Activated T-cell treated with anti-CD3 and anti-CD28 coated beads for 24 hours (primary cell): Measurements from ENCODE around the gene LTBP2.
"Not testable (repeated sequence)": the region's sequence is repeated elsewhere in the genome, so short reads cannot be mapped to it uniquely, and the experiment has no call there.

Experiments used
- DNase-seq: peaks from one replicate; pipeline ENCODE4 v3.0.0-alpha.2; 2020; ENCODE audit warnings: low read depth

Gene LTBP2

DNA sequence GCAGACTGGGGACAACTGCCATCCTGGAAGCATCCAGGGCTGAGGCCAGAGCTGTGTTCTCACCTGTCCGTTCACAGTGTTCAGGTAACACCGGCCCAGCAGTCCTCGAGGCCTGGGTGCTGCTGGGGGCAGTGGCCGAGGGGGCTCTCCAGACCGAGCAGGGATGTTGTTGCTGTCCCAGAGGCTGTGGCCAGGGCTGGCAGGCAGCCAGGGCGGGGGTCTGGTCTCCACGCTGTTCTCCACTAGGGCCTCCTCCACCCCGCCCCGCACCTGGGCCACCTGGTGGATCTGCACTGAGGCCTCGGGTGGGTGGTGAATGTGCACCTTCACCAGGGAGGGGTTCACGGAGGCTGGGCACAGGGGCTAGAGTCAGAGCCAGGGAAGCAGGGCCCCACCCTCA, 61.0 kb downstream of the LTBP2 start:
- DNase-seq = no peak

DNA sequence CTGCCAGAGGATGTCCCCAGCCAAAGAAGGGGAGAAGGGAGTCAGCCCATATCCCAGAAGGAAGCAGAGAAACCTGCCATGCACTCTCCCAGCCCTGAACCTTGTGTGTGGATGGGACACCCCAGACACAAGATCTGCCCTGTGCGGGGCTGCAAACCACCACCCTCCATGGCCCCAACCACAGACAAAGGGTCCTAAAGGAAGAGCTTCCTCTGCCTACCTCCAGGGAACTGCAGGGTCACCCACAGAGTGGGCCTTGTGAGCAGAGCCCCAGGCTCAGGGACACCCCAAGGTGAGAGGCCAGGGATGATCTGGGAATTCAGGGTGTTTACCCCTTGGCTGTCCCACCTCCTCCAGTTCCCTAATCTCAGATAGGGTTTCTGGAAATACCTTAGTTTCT, 62.0 kb downstream of the LTBP2 start:
- no peak for DNase-seq

GRCh38 chr14:74549588-74549987, 62.4 kb downstream of the LTBP2 start:
- DNase-seq = no peak

DNA sequence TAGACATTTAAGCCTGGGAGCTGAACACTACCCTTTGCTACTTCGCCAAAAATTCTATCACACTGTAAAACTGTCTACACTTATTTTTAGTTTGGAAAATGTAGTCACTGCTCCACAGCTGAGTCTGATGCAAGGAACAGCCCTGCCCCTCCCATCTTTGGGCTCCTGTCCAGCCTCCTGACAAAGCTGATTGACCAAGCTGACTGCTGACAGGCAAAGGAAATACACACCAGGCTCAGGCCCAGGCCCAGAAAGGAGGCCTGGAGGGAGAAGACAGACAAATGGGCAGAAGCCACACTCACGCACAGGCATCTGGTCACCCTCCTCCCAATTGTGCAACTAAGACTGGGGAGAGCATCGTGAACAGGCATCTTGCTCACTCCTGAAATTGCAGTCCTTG, 63.2 kb downstream of the LTBP2 start:
- no peak for DNase-seq

- DNase-seq = no peak
Measured at GRCh38 chr14:74547331-74547927, 64.6 kb downstream of the LTBP2 start.

DNA sequence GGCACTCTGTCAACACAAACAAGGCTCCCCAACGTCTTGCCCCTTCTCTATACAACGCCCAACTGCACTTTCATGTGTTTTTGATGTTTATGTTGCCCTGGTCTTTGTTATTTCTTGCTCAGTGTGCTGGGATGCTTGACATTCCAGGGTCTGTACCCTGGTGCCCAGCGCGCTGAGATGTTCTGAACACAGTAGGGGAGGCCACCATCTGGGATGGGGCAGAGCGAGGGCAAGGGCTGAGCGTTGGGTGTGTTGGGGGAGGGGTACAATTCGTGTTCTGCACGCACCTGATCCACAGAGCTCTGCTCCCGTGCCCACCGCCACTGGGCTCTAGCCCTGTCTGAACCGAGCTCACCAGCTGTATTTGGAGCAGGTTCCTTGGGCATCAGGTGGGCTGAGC, 65.6 kb downstream of the LTBP2 start:
- no peak for DNase-seq

DNA sequence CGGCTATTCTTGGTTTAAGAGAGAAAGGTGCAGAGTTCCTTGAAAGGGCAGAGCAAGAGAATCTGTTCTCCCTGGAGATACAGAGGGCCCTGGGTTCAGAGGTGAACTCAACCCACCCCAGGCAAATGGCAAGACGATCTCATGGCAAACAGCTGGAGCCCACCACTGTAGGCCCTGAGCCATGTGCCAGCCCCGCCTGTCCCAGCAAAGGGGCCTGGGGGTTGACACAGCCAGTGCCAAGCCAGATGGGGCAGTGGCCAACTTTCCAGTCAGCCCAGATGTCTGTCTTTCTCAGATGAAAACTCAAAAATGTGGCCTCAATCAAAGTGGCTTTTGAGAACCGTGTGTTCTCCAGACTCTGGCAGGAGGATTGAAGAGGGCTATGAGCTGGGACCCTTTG, 66.7 kb downstream of the LTBP2 start:
- DNase-seq = no peak

DNA sequence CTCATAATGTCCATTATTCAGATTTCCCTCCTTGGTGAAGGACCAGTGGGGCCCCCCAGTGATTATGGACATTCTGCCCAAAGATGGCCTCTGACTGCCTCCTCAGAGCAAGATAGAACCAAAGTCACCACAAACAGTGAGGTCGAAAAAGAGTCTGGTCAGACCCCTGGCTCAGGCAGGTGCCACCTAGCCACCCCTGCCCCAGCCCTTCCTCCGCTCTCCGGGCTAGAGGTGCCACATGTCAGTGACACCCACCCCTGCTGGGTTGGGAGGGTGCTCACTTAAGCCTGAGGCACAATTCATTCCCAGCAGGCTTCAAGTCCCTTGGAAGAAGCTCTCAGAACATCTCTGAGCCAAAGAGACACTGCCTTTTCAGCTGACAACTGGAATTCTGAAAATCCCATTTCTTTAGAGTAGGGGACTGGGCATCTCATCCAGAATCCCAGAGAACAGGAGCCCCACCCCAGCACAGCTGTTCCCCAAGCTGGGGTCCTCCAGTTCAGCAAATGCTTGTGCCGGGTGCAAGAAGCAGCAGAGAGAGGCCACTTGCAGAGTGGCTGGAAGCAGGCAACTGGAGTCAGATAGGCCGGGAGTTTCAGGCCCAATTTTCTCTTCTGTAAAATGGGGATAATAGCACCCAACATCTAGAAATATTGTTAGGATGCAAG, 68.1 kb downstream of the LTBP2 start:
- DNase-seq = no peak

- DNase-seq = no peak
Measured at GRCh38 chr14:74542056-74542685, 69.9 kb downstream of the LTBP2 start.

- no peak for DNase-seq
Measured at GRCh38 chr14:74541225-74541624, 70.8 kb downstream of the LTBP2 start.

DNA sequence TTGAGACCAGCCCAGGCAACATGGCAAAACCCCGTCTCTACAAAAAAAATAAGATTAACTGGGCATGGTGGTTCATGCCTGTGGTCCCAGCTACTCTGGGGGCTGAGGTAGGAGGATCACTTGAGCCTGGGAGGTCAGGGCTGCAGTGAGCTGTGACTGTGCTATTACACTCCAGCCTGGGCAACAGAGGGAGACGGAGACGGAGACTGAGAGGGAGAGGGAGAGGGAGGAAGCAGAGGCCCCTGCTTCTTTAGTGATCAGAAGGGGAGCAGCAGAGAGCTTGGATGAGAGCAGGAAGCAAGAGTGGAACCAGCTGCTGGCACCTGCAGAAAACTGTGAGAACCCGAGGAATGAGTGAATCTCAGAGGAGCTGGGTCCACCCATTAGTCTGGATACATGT, 72.5 kb downstream of the LTBP2 start:
- no peak for DNase-seq

DNA sequence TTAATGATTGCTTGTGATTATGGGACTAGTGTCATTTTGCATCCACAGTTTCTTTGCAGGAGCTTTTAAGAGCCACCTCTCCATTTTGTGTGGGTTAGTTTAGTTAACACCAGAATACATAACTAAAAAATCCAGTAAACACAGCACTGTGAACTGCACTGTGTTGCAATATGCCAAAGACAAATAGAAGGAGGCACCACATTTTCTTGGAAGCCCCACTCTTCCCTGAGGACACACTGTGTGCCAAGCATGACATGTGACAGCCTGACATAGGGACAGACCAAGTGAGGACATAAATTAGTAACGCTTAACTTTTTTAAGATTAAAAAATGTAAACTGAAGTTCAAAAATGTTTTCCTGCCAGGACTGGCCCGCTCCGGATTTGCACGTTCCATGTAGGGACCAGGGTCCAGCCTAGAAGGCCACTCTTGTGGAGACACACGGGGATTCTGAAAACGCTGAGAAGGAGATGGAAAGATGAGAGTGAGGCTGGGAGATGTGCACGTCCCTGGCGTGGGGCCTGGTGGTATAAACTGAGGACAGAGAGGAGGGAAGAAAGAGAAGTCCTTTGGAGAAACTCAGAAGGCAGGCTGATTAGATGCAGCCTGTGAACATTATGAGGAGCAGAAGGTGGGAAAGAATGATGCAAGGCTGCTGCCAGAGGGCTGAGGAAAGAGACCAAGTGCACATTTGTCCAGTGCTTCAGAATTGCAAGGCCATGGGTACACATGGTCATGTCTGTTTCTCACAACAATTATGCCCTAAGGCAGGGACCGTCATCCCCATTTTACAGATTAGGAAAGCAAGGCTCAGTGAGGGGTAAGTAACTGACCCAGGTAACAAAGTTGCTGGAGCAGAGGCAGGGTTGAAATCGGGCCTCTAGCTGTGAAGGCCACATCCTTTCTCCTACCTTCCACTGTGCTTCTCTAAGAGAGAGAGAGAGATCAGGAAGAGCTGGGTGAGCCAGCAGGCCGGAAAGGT, 73.3 kb downstream of the LTBP2 start:
- no peak for DNase-seq

GRCh38 chr14:74536336-74536735, 75.7 kb downstream of the LTBP2 start:
- DNase-seq = not testable (repeated sequence)

GRCh38 chr14:74535756-74536325, 76.2 kb downstream of the LTBP2 start:
- no peak for DNase-seq

- no peak for DNase-seq
Measured at GRCh38 chr14:74533576-74533975, 78.5 kb downstream of the LTBP2 start.

DNA sequence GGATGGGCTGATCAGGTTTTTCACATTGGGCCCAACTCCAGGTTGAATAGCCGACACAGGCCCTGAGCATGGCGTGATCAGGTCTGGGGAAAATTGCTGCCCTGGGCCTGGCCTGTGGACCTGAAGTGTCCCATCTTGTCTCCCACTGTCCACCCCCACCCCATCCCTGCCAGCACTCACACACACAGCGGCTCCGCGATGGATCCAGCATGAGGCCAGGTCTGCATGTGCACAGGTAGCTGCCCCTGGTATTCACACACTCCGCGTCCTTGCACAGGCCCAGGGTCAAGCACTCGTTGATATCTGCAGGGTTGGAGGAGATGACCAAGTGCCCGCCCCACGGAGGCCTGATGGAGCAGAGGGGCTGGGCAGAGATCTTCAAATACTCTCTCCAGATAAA, 79.8 kb downstream of the LTBP2 start:
- no peak for DNase-seq

DNA sequence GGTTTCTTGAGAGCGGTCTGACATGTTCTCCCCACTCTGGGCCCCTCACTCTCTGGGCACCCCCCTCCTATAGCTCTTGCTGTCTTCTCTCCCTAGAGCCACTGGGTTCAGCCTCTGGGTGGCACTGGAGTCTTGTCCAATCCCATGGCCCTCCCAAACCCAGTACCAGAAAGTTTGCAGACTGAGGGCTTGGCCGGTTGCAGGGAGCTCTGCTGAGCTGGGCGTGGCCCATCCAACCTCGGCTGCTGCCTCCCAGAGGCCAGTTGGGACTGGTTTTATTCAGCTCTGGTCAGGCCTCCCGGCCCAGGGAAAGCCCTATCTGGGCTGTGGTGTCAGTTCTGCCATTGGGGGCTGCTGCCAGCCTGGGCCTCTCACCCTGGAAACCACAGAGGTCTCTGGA, 80.6 kb downstream of the LTBP2 start:
- DNase-seq = no peak

- DNase-seq = no peak
Measured at GRCh38 chr14:74531006-74531405, 81.0 kb downstream of the LTBP2 start.

- DNase-seq = no peak
Measured at GRCh38 chr14:74528886-74529285, 83.2 kb downstream of the LTBP2 start.

DNA sequence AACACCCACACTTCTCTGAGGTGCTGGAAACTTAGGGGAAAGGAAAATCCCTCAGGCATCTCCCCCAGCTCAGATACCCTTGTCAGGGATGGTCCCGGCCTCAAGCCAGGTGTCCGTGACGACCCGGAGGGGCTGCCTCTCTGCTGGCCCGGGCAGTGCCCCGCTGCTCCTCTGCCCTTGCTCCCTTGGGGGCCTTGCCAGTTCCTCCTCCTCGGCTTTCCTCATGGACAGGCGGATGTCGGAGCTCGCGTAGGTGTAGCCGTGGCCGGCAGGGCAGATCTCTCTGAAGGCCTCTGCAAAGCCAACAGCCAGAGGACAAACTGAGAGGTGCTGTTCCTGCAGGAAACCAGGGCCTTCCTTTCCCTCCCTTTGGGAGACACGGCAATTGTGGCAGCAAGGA, 83.6 kb downstream of the LTBP2 start:
- DNase-seq = no peak

DNA sequence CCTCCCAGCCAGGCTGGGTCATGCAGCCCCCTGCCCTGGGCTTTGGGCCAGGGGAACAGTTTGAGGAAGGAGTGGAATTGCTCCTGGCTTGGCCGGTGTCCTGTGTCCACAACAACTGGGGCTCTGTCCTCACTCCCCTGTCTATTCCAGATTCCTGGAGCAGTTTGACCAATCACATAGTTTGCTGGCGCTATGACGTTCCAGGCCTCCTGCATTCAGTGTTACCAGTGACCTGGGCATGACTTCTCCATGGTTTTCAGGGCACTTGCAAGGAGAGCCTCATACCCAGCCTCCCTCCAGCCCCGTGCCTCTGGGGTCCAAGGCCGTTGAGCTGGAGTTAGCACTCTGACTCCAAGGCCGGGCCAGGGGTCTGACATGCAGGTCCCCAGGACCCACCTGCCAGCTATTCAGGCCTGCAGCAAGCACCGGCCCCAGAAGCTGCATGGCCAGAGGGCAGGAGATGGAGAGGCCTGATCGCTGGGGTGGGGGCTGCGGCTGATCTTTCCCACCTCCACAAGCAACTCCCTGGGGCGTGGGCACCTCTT, 84.2 kb downstream of the LTBP2 start:
- no peak for DNase-seq
